ENCODE results near the gene F2.

- TF ChIP-seq CTCF (IDR thresholded peaks at IDR 0.05 in 4 of 5, conservative IDR thresholded peaks at IDR 0.05 in 1 of 5) (no peak), POLR2A (IDR thresholded peaks at IDR 0.05) (no peak)
Measured at GRCh38 chr11:46761807-46762206, 42.8 kb downstream of the F2 start.
